Astrocyte of the cerebellum (primary cell): ENCODE measurements around the gene CCDC170.

ENCODE experiments used
- DNase-seq: peaks from one replicate; pipeline ENCODE4 v3.0.0-alpha.2; 2011; ENCODE audit warnings: low read depth
- H3K4me3 ChIP-seq: 2 replicates; pipeline ENCODE4 v1.5.1; 2011; ENCODE audit warnings: mild to moderate bottlenecking, low read depth, low read length, moderate library complexity
- in situ Hi-C: cut with HindIII; loops from 2 replicates; pipeline ENCODE4 v1.10.0; 2017; ENCODE audit warnings: low sequenced_read_pairs
- TF ChIP-seq, protein P1 (sequence below): IDR thresholded peaks from 2 replicates; pipeline ENCODE4 v1.5.1; 2012; ENCODE audit warnings: low read length, low read depth, moderate library complexity, mild to moderate bottlenecking; ENCODE audit errors: missing control alignments

CCDC170 gene

DNA sequence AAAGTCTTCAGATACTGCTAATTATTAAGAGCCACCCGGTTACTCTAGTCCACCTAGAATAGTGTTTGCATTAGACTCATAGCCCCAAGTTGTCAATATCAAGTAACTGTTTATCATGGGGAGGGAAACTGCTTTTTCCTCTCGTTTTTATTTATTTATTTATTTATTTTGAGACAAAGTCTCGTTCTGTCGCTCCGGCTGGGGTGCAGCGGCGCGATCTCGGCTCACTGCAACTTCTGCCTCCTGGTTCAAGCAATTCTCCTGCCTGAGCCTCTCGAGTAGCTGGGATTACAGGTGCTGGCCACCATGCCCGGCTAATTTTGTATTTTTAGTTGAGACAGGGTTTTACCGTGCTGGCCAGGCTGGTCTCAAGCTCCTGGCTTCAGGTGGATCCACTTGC lies 16.1 kb upstream of the CCDC170 start:
- H3K4me3 ChIP-seq: no peak overlapping the region
- DNase-seq: no peak
- TF ChIP-seq, protein P1, sequence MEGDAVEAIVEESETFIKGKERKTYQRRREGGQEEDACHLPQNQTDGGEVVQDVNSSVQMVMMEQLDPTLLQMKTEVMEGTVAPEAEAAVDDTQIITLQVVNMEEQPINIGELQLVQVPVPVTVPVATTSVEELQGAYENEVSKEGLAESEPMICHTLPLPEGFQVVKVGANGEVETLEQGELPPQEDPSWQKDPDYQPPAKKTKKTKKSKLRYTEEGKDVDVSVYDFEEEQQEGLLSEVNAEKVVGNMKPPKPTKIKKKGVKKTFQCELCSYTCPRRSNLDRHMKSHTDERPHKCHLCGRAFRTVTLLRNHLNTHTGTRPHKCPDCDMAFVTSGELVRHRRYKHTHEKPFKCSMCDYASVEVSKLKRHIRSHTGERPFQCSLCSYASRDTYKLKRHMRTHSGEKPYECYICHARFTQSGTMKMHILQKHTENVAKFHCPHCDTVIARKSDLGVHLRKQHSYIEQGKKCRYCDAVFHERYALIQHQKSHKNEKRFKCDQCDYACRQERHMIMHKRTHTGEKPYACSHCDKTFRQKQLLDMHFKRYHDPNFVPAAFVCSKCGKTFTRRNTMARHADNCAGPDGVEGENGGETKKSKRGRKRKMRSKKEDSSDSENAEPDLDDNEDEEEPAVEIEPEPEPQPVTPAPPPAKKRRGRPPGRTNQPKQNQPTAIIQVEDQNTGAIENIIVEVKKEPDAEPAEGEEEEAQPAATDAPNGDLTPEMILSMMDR: no peak
- in situ Hi-C loops: no loop called here

DNA sequence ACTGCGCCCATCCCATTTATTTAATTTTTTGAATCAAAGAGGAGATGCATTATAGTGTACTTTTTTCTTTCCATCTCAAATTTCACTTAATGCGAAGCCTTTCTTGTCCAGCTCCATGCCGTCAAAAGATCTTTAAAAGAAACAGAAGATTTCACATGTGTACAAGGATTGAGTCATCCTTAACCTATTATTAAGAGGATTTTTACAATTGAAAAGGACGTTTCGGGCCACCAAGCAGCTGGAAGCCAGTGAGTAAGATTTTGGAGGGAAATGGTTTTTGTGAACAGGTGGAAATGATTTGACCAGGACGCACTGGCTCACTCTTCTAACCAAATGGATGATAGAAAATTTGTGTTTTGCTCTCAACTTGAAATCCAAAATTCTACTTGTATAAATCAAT lies 15.1 kb upstream of the CCDC170 start:
- no peak for DNase-seq
- H3K4me3 ChIP-seq: no peak overlapping the region
- in situ Hi-C loops: no loop called here
- TF ChIP-seq, protein P1: no peak

DNA sequence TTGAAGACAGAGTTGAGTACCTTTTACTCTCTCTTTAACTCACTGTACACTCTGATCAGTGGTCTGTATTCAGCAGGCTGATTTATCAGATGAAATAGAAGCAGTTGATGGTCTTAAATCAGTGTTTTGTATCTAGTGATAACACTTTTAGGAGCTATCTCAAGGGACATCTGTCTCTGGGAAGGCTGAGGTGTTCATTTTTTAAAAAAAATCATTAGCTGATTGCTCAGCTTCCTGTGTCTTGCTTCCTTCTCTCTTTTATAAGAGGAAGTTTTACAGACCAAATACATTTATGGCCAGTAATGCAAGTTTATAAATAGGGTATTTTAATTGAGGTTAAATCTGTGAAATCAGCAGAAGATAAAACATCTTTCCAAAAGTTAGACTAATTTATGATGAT lies 12.0 kb upstream of the CCDC170 start:
- no peak overlapping the region for H3K4me3 ChIP-seq
- in situ Hi-C loops: no loop called here
- DNase-seq: no peak
- TF ChIP-seq, protein P1: no peak

DNA sequence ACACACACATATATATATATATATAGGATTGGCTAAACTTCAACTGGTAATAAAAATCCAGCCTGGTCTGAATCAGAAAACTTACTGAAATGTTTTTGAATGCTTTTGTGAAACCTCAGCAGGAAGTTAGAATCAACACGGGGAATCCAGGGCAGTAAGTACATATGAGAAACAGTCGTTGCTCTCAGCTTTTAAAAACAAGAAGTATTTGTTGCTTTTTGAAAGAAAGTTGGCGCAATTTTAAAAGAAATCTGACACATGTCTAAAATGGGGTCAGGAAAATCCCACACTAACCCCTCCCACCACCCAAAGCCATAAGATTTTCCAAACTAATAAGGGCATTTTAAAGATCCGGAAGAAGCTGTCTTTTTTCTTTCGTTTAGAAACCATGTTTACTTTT lies 11.5 kb upstream of the CCDC170 start:
- TF ChIP-seq, protein P1: no peak
- in situ Hi-C loops: no loop called here
- no peak overlapping the region for H3K4me3 ChIP-seq
- no peak for DNase-seq

DNA sequence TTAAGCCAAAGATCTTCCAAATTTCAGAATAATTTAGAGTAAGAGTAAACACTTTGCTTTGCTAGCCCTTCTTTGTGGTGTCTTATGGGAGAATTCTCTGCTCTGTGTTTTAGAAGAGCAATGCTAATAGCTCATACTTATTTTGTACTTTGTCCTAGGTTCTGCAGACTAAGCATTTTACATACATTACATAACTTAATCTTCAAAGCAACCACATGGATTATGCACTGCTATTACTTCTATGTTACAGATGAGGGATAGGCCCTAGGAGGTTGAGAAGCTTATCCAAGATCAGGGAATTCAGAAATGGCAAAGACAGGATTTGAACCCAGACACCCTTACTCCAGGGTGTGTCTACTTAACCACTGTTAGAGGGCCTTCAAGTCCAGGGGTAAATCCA lies 9.8 kb upstream of the CCDC170 start:
- DNase-seq: no peak
- in situ Hi-C loops: no loop called here
- TF ChIP-seq, protein P1: no peak
- H3K4me3 ChIP-seq: no peak overlapping the region

DNA sequence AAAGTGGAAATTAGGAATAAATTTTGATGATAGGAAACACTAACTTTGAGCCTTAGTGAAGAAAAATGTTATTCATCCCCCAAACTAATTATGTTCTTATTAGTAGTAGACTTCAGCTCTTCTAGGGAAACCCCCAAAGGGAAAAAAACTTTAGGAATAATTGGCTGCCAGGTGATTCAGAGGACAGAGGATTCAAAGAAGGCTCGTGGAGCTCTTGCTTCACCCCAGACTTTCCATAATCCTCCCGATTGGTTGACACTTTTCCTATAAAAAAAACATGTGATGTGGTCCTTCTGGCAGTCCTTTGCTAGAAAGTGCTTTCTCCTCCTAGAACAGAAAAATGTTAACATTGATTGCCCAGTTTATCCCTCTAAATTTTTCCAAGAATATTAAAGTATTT lies 5.6 kb upstream of the CCDC170 start:
- in situ Hi-C loops: no loop called here
- no peak overlapping the region for H3K4me3 ChIP-seq
- TF ChIP-seq, protein P1: no peak
- DNase-seq: no peak

DNA sequence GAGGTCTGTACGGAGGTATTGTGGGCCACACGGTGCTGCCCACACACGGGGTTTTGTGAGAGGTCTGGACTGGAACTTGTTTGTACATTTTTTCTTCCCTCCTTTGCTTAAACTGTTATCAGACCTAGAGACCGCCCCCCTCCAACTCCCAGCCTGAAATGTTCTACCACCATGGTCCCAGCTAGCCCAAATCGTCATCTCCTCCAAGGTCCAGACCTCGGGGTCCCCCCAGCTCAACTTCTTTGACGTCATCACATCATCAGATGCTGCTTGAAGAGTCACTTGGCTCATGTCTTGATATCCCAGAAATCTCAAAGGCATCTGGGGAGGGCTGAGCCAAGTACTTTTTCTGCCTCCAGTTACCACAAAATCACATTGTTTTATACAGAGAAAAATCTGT lies 2.8 kb upstream of the CCDC170 start:
- H3K4me3 ChIP-seq: no peak overlapping the region
- TF ChIP-seq, protein P1: no peak
- no peak for DNase-seq
- in situ Hi-C loops: no loop called here
